Measurements from ENCODE around the gene ALDH3B1. TPM values are rescaled to one million over a fixed set of nuclear protein-coding genes. Genes with fewer than 3 reads are reported as not detected.

Gene ALDH3B1
- polyA plus RNA-seq, 1 donor from 2014 or later, result not detected

DNA sequence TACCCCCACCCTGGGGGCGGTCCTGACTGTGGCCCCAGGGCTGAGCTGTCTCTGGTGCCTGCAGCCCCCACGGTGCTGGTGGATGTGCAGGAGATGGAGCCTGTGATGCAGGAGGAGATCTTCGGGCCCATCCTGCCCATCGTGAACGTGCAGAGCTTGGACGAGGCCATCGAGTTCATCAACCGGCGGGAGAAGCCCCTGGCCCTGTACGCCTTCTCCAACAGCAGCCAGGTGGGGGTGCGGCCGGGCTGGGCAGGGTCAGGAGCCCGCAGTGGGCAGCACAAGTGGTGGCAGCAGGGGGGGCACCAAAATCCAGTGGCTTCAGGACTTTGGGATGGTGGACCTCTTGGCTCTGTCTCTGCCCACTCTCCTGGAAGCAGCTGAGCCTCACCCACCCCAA, 12.4 kb downstream of the ALDH3B1 start:
- Histone ChIP-seq H3K4me3 (ENCODE audit: low read length) (no peak overlapping the region), H3K27ac (ENCODE audit: low read length) (no peak overlapping the region), H3K4me2 (ENCODE audit: low read length) (no peak overlapping the region), H3K9me3 (ENCODE audit: low read length) (peaks cover 5% of the 10 kb centered on the region), H3K27me3 (ENCODE audit: insufficient read depth, low read depth, low read length) (no peaks in the 10 kb centered on the region), H3K36me3 (ENCODE audit: insufficient read depth, low read length) (no peaks in the 10 kb centered on the region), H3K9me2 (ENCODE audit: insufficient read depth, low read length) (no peaks in the 10 kb centered on the region), H3F3A (ENCODE audit: insufficient read depth, low read length, poor library complexity, severe bottlenecking) (no peaks in the 10 kb centered on the region), H3K79me2 (replicated peaks; ENCODE audit: insufficient read depth, low read length) (no peaks in the 10 kb centered on the region), H3K9ac (ENCODE audit: low read length) (no peak overlapping the region), H4K20me1 (ENCODE audit: insufficient read depth) (no peaks in the 10 kb centered on the region), H2AFZ (ENCODE audit: low read depth, low read length) (no peak overlapping the region)
- TF ChIP-seq CTCF (IDR thresholded peaks at IDR 0.05; ENCODE audit: poor library complexity, severe bottlenecking), result no peak
- TF ChIP-seq EZH2 (IDR thresholded peaks at IDR 0.05; ENCODE audit: borderline replicate concordance, insufficient read depth, low read length, poor library complexity, severe bottlenecking), result no peak

DNA sequence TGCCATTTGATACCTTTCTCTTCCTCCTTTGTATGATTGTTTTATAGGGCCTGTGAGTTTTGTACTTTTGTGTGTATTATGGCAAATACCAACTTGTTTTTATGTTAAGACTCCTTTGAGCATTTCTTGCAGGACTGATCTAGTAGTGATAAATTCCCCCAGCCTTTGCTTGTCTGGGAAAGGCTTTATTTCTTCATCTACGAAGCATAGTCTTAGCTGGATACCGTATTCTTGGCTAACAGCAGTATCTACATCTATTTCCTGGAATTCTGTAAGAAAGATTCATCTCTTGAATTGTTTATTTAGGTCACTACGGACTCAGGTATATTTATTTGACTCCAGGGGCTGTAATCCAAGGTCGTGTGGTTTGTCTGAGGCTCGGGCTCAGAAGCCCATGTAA, 14.4 kb downstream of the ALDH3B1 start:
- H3K9me2 ChIP-seq (ENCODE audit: insufficient read depth, low read length), result no peaks in the 10 kb centered on the region
- peaks cover 5% of the 10 kb centered on the region for H3K9me3 ChIP-seq (ENCODE audit: low read length)
- H3K9ac ChIP-seq (ENCODE audit: low read length), result no peak overlapping the region

More for the DNA sequence above, 14.4 kb downstream of the ALDH3B1 start:
- no peak overlapping the region for H3K4me2 ChIP-seq (ENCODE audit: low read length)
- H3K36me3 ChIP-seq (ENCODE audit: insufficient read depth, low read length), result no peaks in the 10 kb centered on the region
- H3K27me3 ChIP-seq (ENCODE audit: insufficient read depth, low read depth, low read length), result no peaks in the 10 kb centered on the region
- no peak overlapping the region for H2AFZ ChIP-seq (ENCODE audit: low read depth, low read length)
- no peaks in the 10 kb centered on the region for H3K79me2 ChIP-seq (replicated peaks; ENCODE audit: insufficient read depth, low read length)
- no peaks in the 10 kb centered on the region for H3F3A ChIP-seq (ENCODE audit: insufficient read depth, low read length, poor library complexity, severe bottlenecking)
- H3K27ac ChIP-seq (ENCODE audit: low read length), result no peak overlapping the region
- TF ChIP-seq EP300 (conservative IDR thresholded peaks at IDR 0.05; ENCODE audit: poor library complexity, severe bottlenecking) (no peak), RAD21 (conservative IDR thresholded peaks at IDR 0.05) (no peak), SMC3 (conservative IDR thresholded peaks at IDR 0.05; ENCODE audit: poor library complexity) (no peak), TAF1 (IDR thresholded peaks at IDR 0.05; ENCODE audit: low read depth) (no peak), EZH2 (IDR thresholded peaks at IDR 0.05; ENCODE audit: borderline replicate concordance, insufficient read depth, low read length, poor library complexity, severe bottlenecking) (no peak), CTCF (IDR thresholded peaks at IDR 0.05; ENCODE audit: poor library complexity, severe bottlenecking) (no peak)
- TF ChIP-seq, protein P1, sequence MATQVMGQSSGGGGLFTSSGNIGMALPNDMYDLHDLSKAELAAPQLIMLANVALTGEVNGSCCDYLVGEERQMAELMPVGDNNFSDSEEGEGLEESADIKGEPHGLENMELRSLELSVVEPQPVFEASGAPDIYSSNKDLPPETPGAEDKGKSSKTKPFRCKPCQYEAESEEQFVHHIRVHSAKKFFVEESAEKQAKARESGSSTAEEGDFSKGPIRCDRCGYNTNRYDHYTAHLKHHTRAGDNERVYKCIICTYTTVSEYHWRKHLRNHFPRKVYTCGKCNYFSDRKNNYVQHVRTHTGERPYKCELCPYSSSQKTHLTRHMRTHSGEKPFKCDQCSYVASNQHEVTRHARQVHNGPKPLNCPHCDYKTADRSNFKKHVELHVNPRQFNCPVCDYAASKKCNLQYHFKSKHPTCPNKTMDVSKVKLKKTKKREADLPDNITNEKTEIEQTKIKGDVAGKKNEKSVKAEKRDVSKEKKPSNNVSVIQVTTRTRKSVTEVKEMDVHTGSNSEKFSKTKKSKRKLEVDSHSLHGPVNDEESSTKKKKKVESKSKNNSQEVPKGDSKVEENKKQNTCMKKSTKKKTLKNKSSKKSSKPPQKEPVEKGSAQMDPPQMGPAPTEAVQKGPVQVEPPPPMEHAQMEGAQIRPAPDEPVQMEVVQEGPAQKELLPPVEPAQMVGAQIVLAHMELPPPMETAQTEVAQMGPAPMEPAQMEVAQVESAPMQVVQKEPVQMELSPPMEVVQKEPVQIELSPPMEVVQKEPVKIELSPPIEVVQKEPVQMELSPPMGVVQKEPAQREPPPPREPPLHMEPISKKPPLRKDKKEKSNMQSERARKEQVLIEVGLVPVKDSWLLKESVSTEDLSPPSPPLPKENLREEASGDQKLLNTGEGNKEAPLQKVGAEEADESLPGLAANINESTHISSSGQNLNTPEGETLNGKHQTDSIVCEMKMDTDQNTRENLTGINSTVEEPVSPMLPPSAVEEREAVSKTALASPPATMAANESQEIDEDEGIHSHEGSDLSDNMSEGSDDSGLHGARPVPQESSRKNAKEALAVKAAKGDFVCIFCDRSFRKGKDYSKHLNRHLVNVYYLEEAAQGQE (IDR thresholded peaks at IDR 0.05; ENCODE audit: borderline replicate concordance), result no peak
- no peak overlapping the region for H3K4me3 ChIP-seq (ENCODE audit: low read length)
- no peaks in the 10 kb centered on the region for H4K20me1 ChIP-seq (ENCODE audit: insufficient read depth)
